ENCODE data around the gene RCAN1. TPM values are rescaled to one million over a fixed set of nuclear protein-coding genes. Genes with fewer than 3 reads are reported as not detected.

RCAN1 gene
- total and polyA plus RNA-seq, 4 donors, result 26.7 to 67.9 (median 46.7) TPM

- H3K27me3 ChIP-seq (ENCODE audit: control insufficient read depth in 4 of 4, insufficient read depth in 4 of 4, low read length in 3 of 4), result no peaks in the 10 kb centered on the region
- no peak for DNase-seq (ENCODE audit: low spot score)
- H3K4me3 ChIP-seq (ENCODE audit: low read depth in 1 of 3, low read length in 3 of 3), result no peak overlapping the region
- H3K9me3 ChIP-seq (ENCODE audit: control insufficient read depth in 4 of 4, low read length in 3 of 4), result no peaks in the 10 kb centered on the region
- H3K9ac ChIP-seq (ENCODE audit: low read depth in 1 of 2, low read length in 2 of 2), result no peak overlapping the region
- H3K27ac ChIP-seq (ENCODE audit: low read depth in 1 of 2, low read length in 2 of 2), result no peak overlapping the region
- WGBS, result 86% methylated on average over 4 of the region's 4 CpGs
- TF ChIP-seq REST (IDR thresholded peaks at IDR 0.05) (no peak), RAD21 (IDR thresholded peaks at IDR 0.05) (no peak), RXRA (IDR thresholded peaks at IDR 0.05) (no peak), YY1 (IDR thresholded peaks at IDR 0.05) (no peak), GABPA (IDR thresholded peaks at IDR 0.05 in 1 of 2, conservative IDR thresholded peaks at IDR 0.05 in 1 of 2) (no peak), ATF3 (IDR thresholded peaks at IDR 0.05) (no peak), NR2F2 (IDR thresholded peaks at IDR 0.05) (no peak), CTCF (IDR thresholded peaks at IDR 0.05; ENCODE audit: low read depth, low read length, missing input control) (no peak), HNF4G (IDR thresholded peaks at IDR 0.05) (no peak), FOXA1 (IDR thresholded peaks at IDR 0.05) (no peak), JUND (IDR thresholded peaks at IDR 0.05) (no peak), EGR1 (IDR thresholded peaks at IDR 0.05; ENCODE audit: low read depth in 2 of 2) (no peak), ZBTB33 (IDR thresholded peaks at IDR 0.05) (no peak), FOXA2 (IDR thresholded peaks at IDR 0.05) (no peak), MAX (IDR thresholded peaks at IDR 0.05) (no peak), HNF4A (conservative IDR thresholded peaks at IDR 0.05) (no peak), TAF1 (conservative IDR thresholded peaks at IDR 0.05) (no peak), SP1 (IDR thresholded peaks at IDR 0.05) (no peak)
- H3K36me3 ChIP-seq (ENCODE audit: control insufficient read depth in 4 of 4, insufficient read depth in 3 of 4, low read depth in 1 of 4, low read length in 3 of 4), result no peaks in the 10 kb centered on the region
- H3K4me1 ChIP-seq (ENCODE audit: control insufficient read depth in 4 of 4, insufficient read depth in 4 of 4, low read length in 3 of 4), result no peaks in the 10 kb centered on the region
Observed at GRCh38 chr21:34644825-34645224, 29.9 kb upstream of the RCAN1 start.

Data from liver (tissue), 9 donors.